Measurements from ENCODE around the gene TMEM132C. TPM values are rescaled to one million over a fixed set of nuclear protein-coding genes. Genes with fewer than 3 reads are reported as not detected.

The TMEM132C gene
- total and polyA plus RNA-seq, 2 of the 4 experiments (the other 2 are of a cell fraction), result not detected

DNA sequence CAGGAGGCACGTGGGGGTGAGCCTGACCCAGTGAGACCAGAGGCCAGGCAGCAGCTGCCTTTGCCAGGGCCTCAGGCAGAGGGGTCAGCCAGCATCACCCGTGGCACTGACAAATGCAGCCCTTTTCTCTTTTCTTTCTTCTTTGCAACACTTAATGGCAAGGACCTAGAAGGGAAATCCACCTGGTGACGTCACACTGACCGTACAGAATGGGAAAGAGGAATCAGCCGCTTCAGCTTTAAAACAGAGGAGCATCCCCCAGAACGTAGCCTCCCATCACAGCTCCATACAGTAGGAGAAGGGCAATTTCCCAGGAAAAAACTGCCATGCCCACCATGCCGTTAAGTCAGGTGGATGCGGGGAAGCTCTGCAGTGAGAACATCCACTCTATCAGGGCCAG, 328.6 kb downstream of the TMEM132C start:
- Histone ChIP-seq H2BK20ac (ENCODE audit: low read depth, low read length) (no peak overlapping the region), H4K8ac (ENCODE audit: low read depth in 2 of 2, low read length in 2 of 2) (no peak overlapping the region), H2AK9ac (replicated peaks; ENCODE audit: low read depth, low read length, poor library complexity) (no peak overlapping the region), H3K23ac (ENCODE audit: low read depth, low read length) (no peak overlapping the region), H2BK15ac (ENCODE audit: low read depth, low read length) (no peak overlapping the region), H3K9ac (ENCODE audit: low read depth, low read length) (no peak overlapping the region), H2BK120ac (ENCODE audit: low read depth, low read length) (no peak overlapping the region), H2AFZ (replicated peaks; ENCODE audit: low read length, poor library complexity) (no peak overlapping the region), H3K79me1 (ENCODE audit: low read depth in 1 of 2, low read length in 2 of 2) (no peaks in the 10 kb centered on the region), H3K56ac (ENCODE audit: extremely low read depth, insufficient read depth, low read length) (no peak overlapping the region), H3K18ac (ENCODE audit: low read depth, low read length) (no peak overlapping the region), H3K4me3 (ENCODE audit: insufficient read depth, low read depth, low read length) (no peak overlapping the region), H2BK5ac (ENCODE audit: low read depth, low read length, poor library complexity, severe bottlenecking) (no peak overlapping the region), H3K27ac (ENCODE audit: insufficient read depth, low read length) (no peak overlapping the region), H2AK5ac (ENCODE audit: low read depth, low read length) (no peak overlapping the region), H3K4ac (ENCODE audit: low read depth, low read length) (no peak overlapping the region), H3K4me1 (ENCODE audit: control insufficient read depth, insufficient read depth, low read length) (no peaks in the 10 kb centered on the region), H3K9me1 (ENCODE audit: insufficient read depth, low read length) (no peaks in the 10 kb centered on the region), H4K20me1 (ENCODE audit: insufficient read depth, low read length) (no peaks in the 10 kb centered on the region), H3K4me2 (ENCODE audit: low read depth, low read length) (no peak overlapping the region), H3K9me3 (ENCODE audit: control insufficient read depth, insufficient read depth, low read length) (peaks cover 35% of the 10 kb centered on the region), H3K14ac (replicated peaks; ENCODE audit: low read depth, low read length) (no peak overlapping the region), H4K91ac (ENCODE audit: insufficient read depth, low read depth, low read length) (no peak overlapping the region), H3K36me3 (ENCODE audit: control insufficient read depth, insufficient read depth, low read length) (no peaks in the 10 kb centered on the region), H3K27me3 (ENCODE audit: control insufficient read depth, insufficient read depth, low read length) (no peaks in the 10 kb centered on the region), H4K5ac (ENCODE audit: low read depth, low read length) (no peak overlapping the region)
- intact Hi-C loops (cut with micrococcal nuclease) (no loop called here), in situ Hi-C loops (cut with MboI; ENCODE audit: low sequenced_read_pairs) (no loop called here), dilution Hi-C loops (cut with HindIII; ENCODE audit: low sequenced_read_pairs, unreplicated experiment) (no loop called here)
- ChIA-PET POLR2A (ENCODE audit: unreplicated experiment) (no interaction called here), CTCF (no interaction called here)
- no peak for ATAC-seq (ENCODE audit: low read depth)
- TF ChIP-seq, protein P1, sequence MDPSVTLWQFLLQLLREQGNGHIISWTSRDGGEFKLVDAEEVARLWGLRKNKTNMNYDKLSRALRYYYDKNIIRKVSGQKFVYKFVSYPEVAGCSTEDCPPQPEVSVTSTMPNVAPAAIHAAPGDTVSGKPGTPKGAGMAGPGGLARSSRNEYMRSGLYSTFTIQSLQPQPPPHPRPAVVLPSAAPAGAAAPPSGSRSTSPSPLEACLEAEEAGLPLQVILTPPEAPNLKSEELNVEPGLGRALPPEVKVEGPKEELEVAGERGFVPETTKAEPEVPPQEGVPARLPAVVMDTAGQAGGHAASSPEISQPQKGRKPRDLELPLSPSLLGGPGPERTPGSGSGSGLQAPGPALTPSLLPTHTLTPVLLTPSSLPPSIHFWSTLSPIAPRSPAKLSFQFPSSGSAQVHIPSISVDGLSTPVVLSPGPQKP (IDR thresholded peaks at IDR 0.05; ENCODE audit: borderline replicate concordance, low read depth, low read length), result no peak
- TF ChIP-seq, protein P2, sequence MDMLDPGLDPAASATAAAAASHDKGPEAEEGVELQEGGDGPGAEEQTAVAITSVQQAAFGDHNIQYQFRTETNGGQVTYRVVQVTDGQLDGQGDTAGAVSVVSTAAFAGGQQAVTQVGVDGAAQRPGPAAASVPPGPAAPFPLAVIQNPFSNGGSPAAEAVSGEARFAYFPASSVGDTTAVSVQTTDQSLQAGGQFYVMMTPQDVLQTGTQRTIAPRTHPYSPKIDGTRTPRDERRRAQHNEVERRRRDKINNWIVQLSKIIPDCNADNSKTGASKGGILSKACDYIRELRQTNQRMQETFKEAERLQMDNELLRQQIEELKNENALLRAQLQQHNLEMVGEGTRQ (IDR thresholded peaks at IDR 0.05; ENCODE audit: low read depth, low read length), result no peak
- TF ChIP-seq NFE2L2 (IDR thresholded peaks at IDR 0.05; ENCODE audit: low read depth, low read length) (no peak), RCOR1 (IDR thresholded peaks at IDR 0.05; ENCODE audit: insufficient replicate concordance, low read length) (no peak), MXI1 (IDR thresholded peaks at IDR 0.05; ENCODE audit: borderline replicate concordance, low read depth, low read length) (no peak), CHD1 (IDR thresholded peaks at IDR 0.05; ENCODE audit: low read depth, low read length) (no peak), FOS (IDR thresholded peaks at IDR 0.05; ENCODE audit: low read depth, low read length) (no peak), MAFK (IDR thresholded peaks at IDR 0.05; ENCODE audit: low read depth, low read length) (no peak), SMC3 (IDR thresholded peaks at IDR 0.05; ENCODE audit: low read depth, low read length) (no peak), RAD21 (IDR thresholded peaks at IDR 0.05; ENCODE audit: low read length) (no peak), RFX5 (IDR thresholded peaks at IDR 0.05; ENCODE audit: low read depth, low read length) (no peak), MAZ (IDR thresholded peaks at IDR 0.05; ENCODE audit: borderline replicate concordance, low read depth, low read length) (no peak), BHLHE40 (IDR thresholded peaks at IDR 0.05; ENCODE audit: low read depth, low read length) (no peak), CEBPB (IDR thresholded peaks at IDR 0.05; ENCODE audit: low read depth, low read length) (no peak), POLR2A (IDR thresholded peaks at IDR 0.05; ENCODE audit: low read depth, low read length) (no peak)
- TF ChIP-seq, protein P3, sequence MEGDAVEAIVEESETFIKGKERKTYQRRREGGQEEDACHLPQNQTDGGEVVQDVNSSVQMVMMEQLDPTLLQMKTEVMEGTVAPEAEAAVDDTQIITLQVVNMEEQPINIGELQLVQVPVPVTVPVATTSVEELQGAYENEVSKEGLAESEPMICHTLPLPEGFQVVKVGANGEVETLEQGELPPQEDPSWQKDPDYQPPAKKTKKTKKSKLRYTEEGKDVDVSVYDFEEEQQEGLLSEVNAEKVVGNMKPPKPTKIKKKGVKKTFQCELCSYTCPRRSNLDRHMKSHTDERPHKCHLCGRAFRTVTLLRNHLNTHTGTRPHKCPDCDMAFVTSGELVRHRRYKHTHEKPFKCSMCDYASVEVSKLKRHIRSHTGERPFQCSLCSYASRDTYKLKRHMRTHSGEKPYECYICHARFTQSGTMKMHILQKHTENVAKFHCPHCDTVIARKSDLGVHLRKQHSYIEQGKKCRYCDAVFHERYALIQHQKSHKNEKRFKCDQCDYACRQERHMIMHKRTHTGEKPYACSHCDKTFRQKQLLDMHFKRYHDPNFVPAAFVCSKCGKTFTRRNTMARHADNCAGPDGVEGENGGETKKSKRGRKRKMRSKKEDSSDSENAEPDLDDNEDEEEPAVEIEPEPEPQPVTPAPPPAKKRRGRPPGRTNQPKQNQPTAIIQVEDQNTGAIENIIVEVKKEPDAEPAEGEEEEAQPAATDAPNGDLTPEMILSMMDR (conservative IDR thresholded peaks at IDR 0.05; ENCODE audit: low read depth, low read length), result no peak
- WGBS, 2 experiments (ENCODE audit: extremely low coverage in 2 of 2, insufficient read length in 1 of 2), result 40% methylated on average over 2 of the region's 8 CpGs; no CpG with 5 or more reads in 1 of the 2 experiments
- DNase-seq, result no peak
- no TSS peak for BruUV-seq (replicated peaks)

Measured in IMR-90 (cell line).